HG03025 (cell line): ENCODE measurements around the gene FOSB.

Experiments
- ATAC-seq: cut with Tn5 transposase; IDR thresholded peaks from one replicate; pipeline ENCODE4 v1.9.1; 2021; ENCODE audit warnings: mild to moderate bottlenecking, moderate library complexity; ENCODE audit not compliant: unreplicated experiment, low FRiP score

The FOSB gene

GRCh38 chr19:45478454-45479238, 10.8 kb downstream of the FOSB start:
- ATAC-seq = peak; percentile 70

GRCh38 chr19:45483033-45483432, 15.2 kb downstream of the FOSB start:
- no peak for ATAC-seq

GRCh38 chr19:45484273-45484945, 16.6 kb downstream of the FOSB start:
- no peak for ATAC-seq

GRCh38 chr19:45485305-45486077, 17.7 kb downstream of the FOSB start:
- peak; percentile 87 for ATAC-seq

- no peak for ATAC-seq
Observed at GRCh38 chr19:45488708-45489107, 20.9 kb downstream of the FOSB start.

GRCh38 chr19:45489216-45489855, 21.5 kb downstream of the FOSB start:
- ATAC-seq = no peak

- no peak for ATAC-seq
Observed at GRCh38 chr19:45492137-45492626, 24.4 kb downstream of the FOSB start.

- no peak for ATAC-seq
Observed at GRCh38 chr19:45492627-45493470, 25.1 kb downstream of the FOSB start.

- no peak for ATAC-seq
Observed at GRCh38 chr19:45494261-45494916, 26.6 kb downstream of the FOSB start.

GRCh38 chr19:45495178-45495577, 27.4 kb downstream of the FOSB start:
- no peak for ATAC-seq

GRCh38 chr19:45496349-45496953, 28.7 kb downstream of the FOSB start:
- no peak for ATAC-seq

GRCh38 chr19:45497791-45498190, 30.0 kb downstream of the FOSB start:
- ATAC-seq = no peak

- no peak for ATAC-seq
Observed at GRCh38 chr19:45498411-45499195, 30.8 kb downstream of the FOSB start, which contains the start of gene PPM1N. PPM1N (plus strand) TSS chr19:45498443; CDS start chr19:45498473, 30 bp downstream.

- no peak for ATAC-seq
Observed at GRCh38 chr19:45499196-45500180, 31.7 kb downstream of the FOSB start.

GRCh38 chr19:45500918-45501729, 33.3 kb downstream of the FOSB start:
- no peak for ATAC-seq

- ATAC-seq = no peak
Observed at GRCh38 chr19:45501730-45502014, 33.9 kb downstream of the FOSB start.
